ENCODE measurements around the gene CD6.

DNA sequence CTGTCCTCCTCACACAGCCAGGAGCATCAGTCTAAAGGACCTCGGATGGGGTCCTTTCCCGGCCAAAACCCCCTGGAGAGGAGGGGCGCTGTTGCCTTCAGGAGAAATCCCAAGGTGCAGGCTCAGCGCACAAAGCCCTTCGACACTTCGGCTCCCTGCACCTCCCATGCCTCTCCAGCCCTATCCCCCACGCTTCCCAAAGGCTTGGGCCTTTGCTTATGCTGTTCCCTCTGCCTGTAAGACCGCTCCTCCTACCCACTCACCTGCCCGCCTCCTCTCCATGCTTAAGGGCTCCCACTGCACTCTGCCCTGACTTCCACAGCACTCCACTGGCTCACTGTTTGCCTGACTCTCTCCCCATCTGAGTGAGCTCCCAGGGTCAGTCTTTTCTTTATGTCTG is 33.0 kb upstream of the CD6 start:
- TF ChIP-seq, protein P1, sequence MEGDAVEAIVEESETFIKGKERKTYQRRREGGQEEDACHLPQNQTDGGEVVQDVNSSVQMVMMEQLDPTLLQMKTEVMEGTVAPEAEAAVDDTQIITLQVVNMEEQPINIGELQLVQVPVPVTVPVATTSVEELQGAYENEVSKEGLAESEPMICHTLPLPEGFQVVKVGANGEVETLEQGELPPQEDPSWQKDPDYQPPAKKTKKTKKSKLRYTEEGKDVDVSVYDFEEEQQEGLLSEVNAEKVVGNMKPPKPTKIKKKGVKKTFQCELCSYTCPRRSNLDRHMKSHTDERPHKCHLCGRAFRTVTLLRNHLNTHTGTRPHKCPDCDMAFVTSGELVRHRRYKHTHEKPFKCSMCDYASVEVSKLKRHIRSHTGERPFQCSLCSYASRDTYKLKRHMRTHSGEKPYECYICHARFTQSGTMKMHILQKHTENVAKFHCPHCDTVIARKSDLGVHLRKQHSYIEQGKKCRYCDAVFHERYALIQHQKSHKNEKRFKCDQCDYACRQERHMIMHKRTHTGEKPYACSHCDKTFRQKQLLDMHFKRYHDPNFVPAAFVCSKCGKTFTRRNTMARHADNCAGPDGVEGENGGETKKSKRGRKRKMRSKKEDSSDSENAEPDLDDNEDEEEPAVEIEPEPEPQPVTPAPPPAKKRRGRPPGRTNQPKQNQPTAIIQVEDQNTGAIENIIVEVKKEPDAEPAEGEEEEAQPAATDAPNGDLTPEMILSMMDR (IDR thresholded peaks at IDR 0.05), result no peak
- TF ChIP-seq POLR2A (IDR thresholded peaks at IDR 0.05), result no peak
